ENCODE measurements around the gene RAD51AP1. TPM values are rescaled to one million over a fixed set of nuclear protein-coding genes. Genes with fewer than 3 reads are reported as not detected.
"Not testable (repeated sequence)": the region's sequence is repeated elsewhere in the genome, so short reads cannot be mapped to it uniquely, and the experiment has no call there.

Gene RAD51AP1
- total RNA-seq, 1 experiment from 2014 or later: 87.4 TPM

DNA sequence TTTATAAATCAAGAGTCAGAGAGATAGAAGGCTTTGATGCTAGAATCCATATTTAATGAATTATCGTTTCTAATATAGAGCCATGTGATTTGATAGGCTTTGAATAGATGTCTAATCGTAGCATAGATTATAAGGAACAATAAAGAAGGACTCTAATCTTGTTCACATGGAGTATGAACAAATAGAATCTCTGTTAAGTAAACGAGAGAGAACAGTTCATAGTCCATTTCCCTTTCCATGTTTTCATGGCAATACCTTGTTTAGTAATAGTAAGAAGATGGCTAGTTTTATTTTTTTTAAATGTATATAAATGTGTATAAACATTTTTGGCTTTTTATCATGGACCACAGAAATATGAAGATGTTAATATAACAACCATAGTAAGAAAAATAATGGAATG is 32.3 kb upstream of the RAD51AP1 start:
- CTCF ChIA-PET: no interaction called here
- peaks cover 7% of the 10 kb centered on the region for H3K4me1 Mint-ChIP-seq (ENCODE audit: low read depth, unreplicated experiment)
- no peaks in the 10 kb centered on the region for H3K9me3 ChIP-seq
- TF ChIP-seq, protein P1, sequence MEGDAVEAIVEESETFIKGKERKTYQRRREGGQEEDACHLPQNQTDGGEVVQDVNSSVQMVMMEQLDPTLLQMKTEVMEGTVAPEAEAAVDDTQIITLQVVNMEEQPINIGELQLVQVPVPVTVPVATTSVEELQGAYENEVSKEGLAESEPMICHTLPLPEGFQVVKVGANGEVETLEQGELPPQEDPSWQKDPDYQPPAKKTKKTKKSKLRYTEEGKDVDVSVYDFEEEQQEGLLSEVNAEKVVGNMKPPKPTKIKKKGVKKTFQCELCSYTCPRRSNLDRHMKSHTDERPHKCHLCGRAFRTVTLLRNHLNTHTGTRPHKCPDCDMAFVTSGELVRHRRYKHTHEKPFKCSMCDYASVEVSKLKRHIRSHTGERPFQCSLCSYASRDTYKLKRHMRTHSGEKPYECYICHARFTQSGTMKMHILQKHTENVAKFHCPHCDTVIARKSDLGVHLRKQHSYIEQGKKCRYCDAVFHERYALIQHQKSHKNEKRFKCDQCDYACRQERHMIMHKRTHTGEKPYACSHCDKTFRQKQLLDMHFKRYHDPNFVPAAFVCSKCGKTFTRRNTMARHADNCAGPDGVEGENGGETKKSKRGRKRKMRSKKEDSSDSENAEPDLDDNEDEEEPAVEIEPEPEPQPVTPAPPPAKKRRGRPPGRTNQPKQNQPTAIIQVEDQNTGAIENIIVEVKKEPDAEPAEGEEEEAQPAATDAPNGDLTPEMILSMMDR (IDR thresholded peaks at IDR 0.05; ENCODE audit: insufficient read depth in 1 of 2, low read depth in 1 of 2, low read length in 1 of 2, severe bottlenecking in 1 of 2, unreplicated experiment in 1 of 2): no peak
- no peaks in the 10 kb centered on the region for H3K36me3 ChIP-seq (ENCODE audit: control insufficient read depth, insufficient read depth, low read length)
- no peaks in the 10 kb centered on the region for H3K27me3 ChIP-seq (replicated peaks; ENCODE audit: control insufficient read depth, insufficient read depth, low read length)
- H3K9me3 Mint-ChIP-seq (ENCODE audit: unreplicated experiment): no peaks in the 10 kb centered on the region
- peaks cover 9% of the 10 kb centered on the region; the same call in 1 of the 2 replicates for H3K4me1 ChIP-seq
- H3K27ac Mint-ChIP-seq (ENCODE audit: unreplicated experiment): no peak overlapping the region
- BruUV-seq (replicated peaks): no TSS peak
- H3K4me3 ChIP-seq (ENCODE audit: low read depth, low read length): no peak overlapping the region
- no peaks in the 10 kb centered on the region for H3K27me3 Mint-ChIP-seq (ENCODE audit: insufficient read depth, unreplicated experiment)
- DNase-seq: no peak
- POLR2A ChIA-PET: no interaction called here
- H3K36me3 Mint-ChIP-seq (ENCODE audit: insufficient read depth, unreplicated experiment): peaks cover 20% of the 10 kb centered on the region
- intact Hi-C loops (cut with micrococcal nuclease; ENCODE audit: unreplicated experiment): no loop called here
- H3K4me3 Mint-ChIP-seq (ENCODE audit: unreplicated experiment): no peak overlapping the region

DNA sequence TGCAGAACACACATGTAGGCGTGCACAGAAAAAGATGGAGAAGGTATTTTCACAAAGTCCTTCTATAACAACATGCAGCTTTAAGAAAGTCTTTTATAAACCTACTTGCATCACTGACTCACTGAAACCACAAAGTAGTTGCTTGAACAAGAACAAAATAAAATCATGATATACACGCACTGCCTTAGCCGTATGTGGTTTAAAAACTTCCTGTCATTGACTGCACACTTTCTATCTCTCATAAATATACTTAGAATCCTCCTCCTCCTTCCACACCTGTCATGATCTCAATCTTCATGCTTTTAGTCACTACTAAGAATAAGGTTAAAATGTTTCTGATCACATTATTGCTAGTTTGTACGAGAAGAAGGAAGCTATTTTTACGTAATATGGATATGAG is 31.8 kb upstream of the RAD51AP1 start:
- TF ChIP-seq, protein P1 (IDR thresholded peaks at IDR 0.05; ENCODE audit: insufficient read depth in 1 of 2, low read depth in 1 of 2, low read length in 1 of 2, severe bottlenecking in 1 of 2, unreplicated experiment in 1 of 2): no peak
- DNase-seq: no peak
- no peaks in the 10 kb centered on the region for H3K9me3 Mint-ChIP-seq (ENCODE audit: unreplicated experiment)
- Histone ChIP-seq H3K4me3 (ENCODE audit: low read depth, low read length) (no peak overlapping the region), H3K9me3 (no peaks in the 10 kb centered on the region), H3K36me3 (ENCODE audit: control insufficient read depth, insufficient read depth, low read length) (no peaks in the 10 kb centered on the region), H3K4me1 (peaks cover 9% of the 10 kb centered on the region; the same call in 1 of the 2 replicates), H3K27me3 (replicated peaks; ENCODE audit: control insufficient read depth, insufficient read depth, low read length) (no peaks in the 10 kb centered on the region)
- no peak overlapping the region for H3K27ac Mint-ChIP-seq (ENCODE audit: unreplicated experiment)
- H3K36me3 Mint-ChIP-seq (ENCODE audit: insufficient read depth, unreplicated experiment): peaks cover 20% of the 10 kb centered on the region
- H3K4me1 Mint-ChIP-seq (ENCODE audit: low read depth, unreplicated experiment): peaks cover 7% of the 10 kb centered on the region
- intact Hi-C loops (cut with micrococcal nuclease; ENCODE audit: unreplicated experiment): no loop called here
- ChIA-PET POLR2A (no interaction called here), CTCF (no interaction called here)
- BruUV-seq (replicated peaks): no TSS peak
- no peak overlapping the region for H3K4me3 Mint-ChIP-seq (ENCODE audit: unreplicated experiment)
- no peaks in the 10 kb centered on the region for H3K27me3 Mint-ChIP-seq (ENCODE audit: insufficient read depth, unreplicated experiment)

DNA sequence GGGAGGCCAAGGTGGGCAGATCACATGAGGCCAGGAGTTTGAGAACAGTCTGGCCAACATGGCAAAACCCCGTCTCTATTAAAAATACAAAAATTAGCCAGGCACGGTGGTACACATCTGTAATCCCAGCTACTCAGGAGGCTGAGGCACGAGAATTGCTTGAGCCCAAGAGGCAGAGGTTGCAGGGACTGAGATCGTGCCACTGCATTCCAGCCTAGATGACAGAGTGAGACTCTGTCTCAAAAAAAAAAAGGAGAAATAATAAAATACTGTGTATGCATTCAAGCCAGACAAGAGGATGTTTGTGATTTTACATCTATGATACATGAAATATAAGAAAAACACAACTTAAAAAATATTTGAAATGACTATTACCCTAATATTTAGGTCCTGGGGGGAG is 30.2 kb upstream of the RAD51AP1 start:
- H3K4me3 ChIP-seq (ENCODE audit: low read depth, low read length); CTCF ChIA-PET; H3K27ac Mint-ChIP-seq (ENCODE audit: unreplicated experiment); BruUV-seq (replicated peaks); H3K36me3 ChIP-seq (ENCODE audit: control insufficient read depth, insufficient read depth, low read length); H3K27me3 Mint-ChIP-seq (ENCODE audit: insufficient read depth, unreplicated experiment); H3K4me1 Mint-ChIP-seq (ENCODE audit: low read depth, unreplicated experiment); H3K9me3 ChIP-seq; H3K9me3 Mint-ChIP-seq (ENCODE audit: unreplicated experiment); H3K27me3 ChIP-seq (replicated peaks; ENCODE audit: control insufficient read depth, insufficient read depth, low read length); DNase-seq; intact Hi-C loops (cut with micrococcal nuclease; ENCODE audit: unreplicated experiment); H3K4me3 Mint-ChIP-seq (ENCODE audit: unreplicated experiment); POLR2A ChIA-PET; H3K4me1 ChIP-seq: not testable (repeated sequence)
- peaks cover 19% of the 10 kb centered on the region for H3K36me3 Mint-ChIP-seq (ENCODE audit: insufficient read depth, unreplicated experiment)

DNA sequence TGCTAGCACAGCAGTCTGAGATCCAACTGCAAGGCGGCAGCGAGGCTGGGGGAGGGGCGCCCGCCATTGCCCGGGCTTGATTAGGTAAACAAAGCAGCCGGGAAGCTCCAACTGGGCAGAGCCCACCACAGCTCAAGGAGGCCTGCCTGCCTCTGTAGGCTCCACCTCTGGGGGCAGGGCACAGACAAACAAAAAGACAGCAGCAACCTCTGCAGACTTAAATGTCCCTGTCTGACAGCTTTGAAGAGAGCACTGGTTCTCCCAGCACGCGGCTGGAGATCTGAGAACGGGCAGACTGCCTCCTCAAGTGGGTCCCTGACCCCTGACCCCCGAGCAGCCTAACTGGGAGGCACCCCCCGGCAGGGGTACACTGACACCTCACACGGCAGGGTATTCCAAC is 29.4 kb upstream of the RAD51AP1 start:
- H3K27me3 ChIP-seq (replicated peaks; ENCODE audit: control insufficient read depth, insufficient read depth, low read length); DNase-seq; BruUV-seq (replicated peaks); H3K36me3 ChIP-seq (ENCODE audit: control insufficient read depth, insufficient read depth, low read length); POLR2A ChIA-PET; H3K4me3 Mint-ChIP-seq (ENCODE audit: unreplicated experiment); H3K4me1 ChIP-seq; H3K27me3 Mint-ChIP-seq (ENCODE audit: insufficient read depth, unreplicated experiment); intact Hi-C loops (cut with micrococcal nuclease; ENCODE audit: unreplicated experiment); H3K4me1 Mint-ChIP-seq (ENCODE audit: low read depth, unreplicated experiment); H3K4me3 ChIP-seq (ENCODE audit: low read depth, low read length); H3K9me3 Mint-ChIP-seq (ENCODE audit: unreplicated experiment); H3K27ac Mint-ChIP-seq (ENCODE audit: unreplicated experiment); H3K9me3 ChIP-seq: not testable (repeated sequence)
- CTCF ChIA-PET: interaction anchor here (0.6 kb wide), 1 partner anchor 23 kb away, joined by 4 read pairs; no protein-coding TSS in a partner anchor
- H3K36me3 Mint-ChIP-seq (ENCODE audit: insufficient read depth, unreplicated experiment): peaks cover 11% of the 10 kb centered on the region
